IMR-90 (cell line): ENCODE data around the gene ELMOD3.

Experiments
- BHLHE40 ChIP-seq: fragments of 150-350 bp; IDR thresholded peaks from 2 replicates; pipeline ENCODE4 v1.6.1; 2016; ENCODE audit warnings: mild to moderate bottlenecking, low read depth, low read length
- MAFK ChIP-seq: IDR thresholded peaks from 2 replicates; pipeline ENCODE4 v1.6.1; 2012; ENCODE audit warnings: low read depth, low read length, improper control_type of control experiment
- POLR2A ChIP-seq: IDR thresholded peaks from 2 replicates; pipeline ENCODE4 v1.6.1; 2012; ENCODE audit warnings: mild to moderate bottlenecking, low read depth, low read length
- RAD21 ChIP-seq: IDR thresholded peaks from 2 replicates; pipeline ENCODE4 v1.6.1; 2012; ENCODE audit warnings: low read length, improper control_type of control experiment
- SMC3 ChIP-seq: fragments of 150-350 bp; IDR thresholded peaks from 2 replicates; pipeline ENCODE4 v1.6.1; 2016; ENCODE audit warnings: low read depth, mild to moderate bottlenecking, antibody characterized with exemption, low read length, moderate library complexity
- TF ChIP-seq, protein P1 (sequence below): conservative IDR thresholded peaks from 2 replicates; pipeline ENCODE4 v1.5.1; 2012; ENCODE audit warnings: mild to moderate bottlenecking, low read depth, low read length, improper control_type of control experiment
- TF ChIP-seq, protein P2 (sequence below): fragments of 150-350 bp; IDR thresholded peaks from 2 replicates; pipeline ENCODE4 v1.6.1; 2016; ENCODE audit warnings: low read depth, mild to moderate bottlenecking, low read length, moderate library complexity, borderline replicate concordance

DNA sequence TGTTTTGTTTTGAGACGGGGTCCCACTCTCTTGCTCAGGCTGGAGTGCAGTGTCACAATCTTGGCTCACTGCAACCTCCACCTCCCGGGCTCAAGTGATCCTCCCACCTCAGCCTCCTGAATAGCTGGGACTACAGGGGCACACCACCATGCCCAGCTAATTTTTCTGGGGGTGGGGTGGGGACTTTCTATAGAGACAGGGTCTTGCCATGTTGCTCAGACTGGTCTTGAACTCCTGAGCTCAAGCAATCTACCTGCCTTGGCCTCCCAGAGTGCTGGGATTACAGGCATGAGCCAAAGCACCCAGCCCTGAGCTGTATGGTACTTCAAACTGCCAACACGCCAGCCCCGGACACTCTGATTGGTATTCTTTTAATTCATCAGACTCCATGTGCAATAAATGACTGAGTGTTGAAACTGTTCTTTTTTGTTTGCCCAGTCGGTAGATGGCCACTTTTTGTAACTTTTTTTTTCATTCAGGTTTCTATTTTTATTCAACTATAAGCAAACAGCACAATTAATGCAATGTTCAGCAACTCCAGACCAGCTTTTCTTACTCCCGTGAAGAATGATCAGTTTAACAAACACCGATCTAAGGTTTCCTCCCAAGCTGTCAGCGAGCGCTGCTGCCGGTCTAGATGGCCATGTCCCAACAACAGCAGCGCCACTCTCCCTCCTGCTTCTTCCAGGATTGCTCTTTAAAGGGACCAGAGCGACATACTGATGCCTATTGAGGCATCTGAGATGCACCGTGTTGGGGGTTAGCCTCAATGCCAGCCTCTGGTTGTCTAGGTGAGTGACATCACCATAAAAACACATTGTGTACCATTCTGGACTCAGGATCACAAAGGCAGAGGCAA lies 14.3 kb upstream of the ELMOD3 start:
- no peak for TF ChIP-seq POLR2A
- TF ChIP-seq MAFK = no peak
- TF ChIP-seq, protein P1, sequence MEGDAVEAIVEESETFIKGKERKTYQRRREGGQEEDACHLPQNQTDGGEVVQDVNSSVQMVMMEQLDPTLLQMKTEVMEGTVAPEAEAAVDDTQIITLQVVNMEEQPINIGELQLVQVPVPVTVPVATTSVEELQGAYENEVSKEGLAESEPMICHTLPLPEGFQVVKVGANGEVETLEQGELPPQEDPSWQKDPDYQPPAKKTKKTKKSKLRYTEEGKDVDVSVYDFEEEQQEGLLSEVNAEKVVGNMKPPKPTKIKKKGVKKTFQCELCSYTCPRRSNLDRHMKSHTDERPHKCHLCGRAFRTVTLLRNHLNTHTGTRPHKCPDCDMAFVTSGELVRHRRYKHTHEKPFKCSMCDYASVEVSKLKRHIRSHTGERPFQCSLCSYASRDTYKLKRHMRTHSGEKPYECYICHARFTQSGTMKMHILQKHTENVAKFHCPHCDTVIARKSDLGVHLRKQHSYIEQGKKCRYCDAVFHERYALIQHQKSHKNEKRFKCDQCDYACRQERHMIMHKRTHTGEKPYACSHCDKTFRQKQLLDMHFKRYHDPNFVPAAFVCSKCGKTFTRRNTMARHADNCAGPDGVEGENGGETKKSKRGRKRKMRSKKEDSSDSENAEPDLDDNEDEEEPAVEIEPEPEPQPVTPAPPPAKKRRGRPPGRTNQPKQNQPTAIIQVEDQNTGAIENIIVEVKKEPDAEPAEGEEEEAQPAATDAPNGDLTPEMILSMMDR = no peak
- no peak for TF ChIP-seq BHLHE40
- no peak for TF ChIP-seq SMC3
- TF ChIP-seq, protein P2, sequence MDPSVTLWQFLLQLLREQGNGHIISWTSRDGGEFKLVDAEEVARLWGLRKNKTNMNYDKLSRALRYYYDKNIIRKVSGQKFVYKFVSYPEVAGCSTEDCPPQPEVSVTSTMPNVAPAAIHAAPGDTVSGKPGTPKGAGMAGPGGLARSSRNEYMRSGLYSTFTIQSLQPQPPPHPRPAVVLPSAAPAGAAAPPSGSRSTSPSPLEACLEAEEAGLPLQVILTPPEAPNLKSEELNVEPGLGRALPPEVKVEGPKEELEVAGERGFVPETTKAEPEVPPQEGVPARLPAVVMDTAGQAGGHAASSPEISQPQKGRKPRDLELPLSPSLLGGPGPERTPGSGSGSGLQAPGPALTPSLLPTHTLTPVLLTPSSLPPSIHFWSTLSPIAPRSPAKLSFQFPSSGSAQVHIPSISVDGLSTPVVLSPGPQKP = no peak
- TF ChIP-seq RAD21 = no peak
